Smooth muscle cell (in vitro differentiated cells): ENCODE results near the gene MFSD2B. TPM values are rescaled to one million over a fixed set of nuclear protein-coding genes. Genes with fewer than 3 reads are reported as not detected.

Experiments used
- DNase-seq: peaks from one replicate; lab custom pipeline; 2025; ENCODE audit not compliant: unreplicated experiment; lab: John Stamatoyannopoulos, UW
- H2AFZ ChIP-seq: fragments of 200-600 bp; sonication (generic); 2 replicates; pipeline ENCODE4 v1.6.0; 2016; ENCODE audit warnings: antibody characterized with exemption, low read depth, mild to moderate bottlenecking
- H3F3A ChIP-seq: fragments of 200-600 bp; sonication (generic); 2 replicates; pipeline ENCODE4 v1.6.0; 2017; ENCODE audit warnings: antibody characterized with exemption, low read depth
- H3K27ac ChIP-seq: fragments of 200-600 bp; sonication (generic); 2 replicates; pipeline ENCODE4 v1.5.1; 2016; ENCODE audit warnings: low read depth, mild to moderate bottlenecking
- H3K27me3 ChIP-seq: fragments of 200-600 bp; sonication (generic); 2 replicates; pipeline ENCODE4 v1.6.1; 2016; ENCODE audit warnings: low read depth, mild to moderate bottlenecking
- H3K36me3 ChIP-seq: fragments of 200-600 bp; sonication (generic); 2 replicates; pipeline ENCODE4 v1.5.1; 2016; ENCODE audit warnings: low read depth
- H3K4me1 ChIP-seq: fragments of 200-600 bp; sonication (generic); 2 replicates; pipeline ENCODE4 v1.5.1; 2016; ENCODE audit warnings: low read depth
- H3K4me2 ChIP-seq: fragments of 200-600 bp; sonication (generic); 2 replicates; pipeline ENCODE4 v1.6.0; 2016; ENCODE audit warnings: mild to moderate bottlenecking
- H3K4me3 ChIP-seq: fragments of 200-600 bp; sonication (generic); 2 replicates; pipeline ENCODE4 v1.5.1; 2016; ENCODE audit warnings: mild to moderate bottlenecking
- H3K79me2 ChIP-seq: fragments of 200-600 bp; sonication (generic); 2 replicates; pipeline ENCODE4 v1.6.0; 2016; ENCODE audit warnings: low read depth, mild to moderate bottlenecking
- H3K9ac ChIP-seq: fragments of 200-600 bp; sonication (generic); 2 replicates; pipeline ENCODE4 v1.6.0; 2016; ENCODE audit warnings: low read depth
- H3K9me3 ChIP-seq: fragments of 200-600 bp; sonication (generic); replicated peaks from 2 replicates; pipeline ENCODE4 v1.5.1; 2016; ENCODE audit warnings: low read depth
- H4K20me1 ChIP-seq: fragments of 200-600 bp; sonication (generic); 2 replicates; pipeline ENCODE4 v1.6.0; 2016; ENCODE audit warnings: low read depth
- CTCF ChIP-seq: fragments of 200-600 bp; sonication (generic); IDR thresholded peaks from 2 replicates; pipeline ENCODE4 v1.5.1; 2017; ENCODE audit warnings: borderline replicate concordance, mild to moderate bottlenecking, antibody characterized with exemption; ENCODE audit not compliant: insufficient read depth, poor library complexity, severe bottlenecking
- WGBS: methylation state at CpG from one replicate; pipeline ENCODE4 v1.1.7; 2016; ENCODE audit warnings: low lambda C conversion rate; 5-methylcytosine and 5-hydroxymethylcytosine counted together
- polyA plus RNA-seq: library from polyadenylated mRNA; unstranded; fragments of >200 nt; fragmentation: Nextera tagmentation; extraction: Ambion mirVana; gene quantifications from 2 replicates; pipeline ENCODE4 v1.2.1, GENCODE V29; 2016
- small RNA-seq: library from RNA; depleted of rRNA; stranded (forward); fragments of <200 nt; gene quantifications from one replicate; pipeline ENCODE3, GENCODE V24; 2014
- total RNA-seq: library from RNA; depleted of rRNA; stranded (reverse); fragments of >200 nt; gene quantifications from 2 replicates; pipeline ENCODE4 v1.2.3, GENCODE V29; 2014

MFSD2B gene
- total and polyA plus RNA-seq, 2 experiments from 2014 or later: 0.54 TPM; not detected in 1

GRCh38 chr2:24075259-24075658, 65.4 kb downstream of the MFSD2B start:
- peaks cover 54% of the 10 kb centered on the region for H3K79me2 ChIP-seq
- H3K27me3 ChIP-seq: no peaks in the 10 kb centered on the region
- H3K9ac ChIP-seq: peak overlapping the region; percentile 80
- H3K27ac ChIP-seq: peak overlapping the region; percentile 79
- 66% methylated on average over 5 of the region's 5 CpGs for WGBS
- TF ChIP-seq CTCF: no peak
- DNase-seq: no peak
- peaks cover 40% of the 10 kb centered on the region for H4K20me1 ChIP-seq
- no peak overlapping the region for H2AFZ ChIP-seq
- no peaks in the 10 kb centered on the region for H3K9me3 ChIP-seq
- peak overlapping the region; percentile 84 for H3K4me3 ChIP-seq
- peaks cover 12% of the 10 kb centered on the region for H3F3A ChIP-seq
- peaks cover 15% of the 10 kb centered on the region for H3K4me1 ChIP-seq
- no peaks in the 10 kb centered on the region for H3K36me3 ChIP-seq
- peak overlapping the region; percentile 91 for H3K4me2 ChIP-seq

Small RNA genes within 50 kb of the gene (small RNA-seq; reads per million reads assigned to genes)
- gene RN7SL610P (0.11 reads per million), gene RNU6-370P (not detected)

Other genes starting within 250 kb of the MFSD2B start
- 17.5 and 19.1 TPM in 2 replicates for gene ATAD2B, start 83.0 kb upstream of the MFSD2B start, total RNA-seq
- gene ATAD2B, start 83.0 kb upstream of the MFSD2B start, polyA plus RNA-seq: 6.2 and 8.3 TPM in 2 replicates
- gene UBXN2A, start 69.6 kb upstream of the MFSD2B start, total RNA-seq: 21.6 and 26.0 TPM in 2 replicates
- 15.5 and 19.1 TPM in 2 replicates for gene UBXN2A, start 69.6 kb upstream of the MFSD2B start, polyA plus RNA-seq
- 7.7 and 9.1 TPM in 2 replicates for gene WDCP, start 37.3 kb downstream of the MFSD2B start, total RNA-seq
- 2.5 and 3.1 TPM in 2 replicates for gene WDCP, start 37.3 kb downstream of the MFSD2B start, polyA plus RNA-seq
- 17.2 and 17.5 TPM in 2 replicates for gene FKBP1B, start 39.7 kb downstream of the MFSD2B start, total RNA-seq
- gene FKBP1B, start 39.7 kb downstream of the MFSD2B start, polyA plus RNA-seq: 26.3 and 29.8 TPM in 2 replicates
- 260 and 279 TPM in 2 replicates for gene SF3B6, start 66.2 kb downstream of the MFSD2B start, total RNA-seq
- 210 and 220 TPM in 2 replicates for gene SF3B6, start 66.2 kb downstream of the MFSD2B start, polyA plus RNA-seq
- 24.9 and 39.3 TPM in 2 replicates for gene TP53I3, start 74.7 kb downstream of the MFSD2B start, total RNA-seq
- 56.3 and 80.3 TPM in 2 replicates for gene TP53I3, start 74.7 kb downstream of the MFSD2B start, polyA plus RNA-seq
- gene PFN4, start 113.2 kb downstream of the MFSD2B start, total RNA-seq: 1.5 TPM in 1 of 2 replicates, not detected in the other
- gene PFN4, start 113.2 kb downstream of the MFSD2B start, polyA plus RNA-seq: 0.85 and 1.0 TPM in 2 replicates
- 7.0 and 14.2 TPM in 2 replicates for gene FAM228B, start 113.4 kb downstream of the MFSD2B start, total RNA-seq
- gene FAM228B, start 113.4 kb downstream of the MFSD2B start, polyA plus RNA-seq: 16.6 and 18.1 TPM in 2 replicates
- gene FAM228A, start 165.0 kb downstream of the MFSD2B start, total RNA-seq: not detected in 2 replicates
- 0.27 and 0.57 TPM in 2 replicates for gene FAM228A, start 165.0 kb downstream of the MFSD2B start, polyA plus RNA-seq